GM21360 (cell line): ENCODE results near the gene HYAL3.
"Not testable (repeated sequence)": the region's sequence is repeated elsewhere in the genome, so short reads cannot be mapped to it uniquely, and the experiment has no call there.

Experiments used
- ATAC-seq: cut with Tn5 transposase; IDR thresholded peaks from one replicate; pipeline ENCODE4 v1.9.1; 2021; ENCODE audit warnings: mild to moderate bottlenecking, moderate library complexity; ENCODE audit not compliant: unreplicated experiment

HYAL3 gene

GRCh38 chr3:50259432-50260026 is 39.7 kb downstream of the HYAL3 start:
- no peak for ATAC-seq

GRCh38 chr3:50258979-50259378 is 40.2 kb downstream of the HYAL3 start:
- no peak for ATAC-seq

DNA sequence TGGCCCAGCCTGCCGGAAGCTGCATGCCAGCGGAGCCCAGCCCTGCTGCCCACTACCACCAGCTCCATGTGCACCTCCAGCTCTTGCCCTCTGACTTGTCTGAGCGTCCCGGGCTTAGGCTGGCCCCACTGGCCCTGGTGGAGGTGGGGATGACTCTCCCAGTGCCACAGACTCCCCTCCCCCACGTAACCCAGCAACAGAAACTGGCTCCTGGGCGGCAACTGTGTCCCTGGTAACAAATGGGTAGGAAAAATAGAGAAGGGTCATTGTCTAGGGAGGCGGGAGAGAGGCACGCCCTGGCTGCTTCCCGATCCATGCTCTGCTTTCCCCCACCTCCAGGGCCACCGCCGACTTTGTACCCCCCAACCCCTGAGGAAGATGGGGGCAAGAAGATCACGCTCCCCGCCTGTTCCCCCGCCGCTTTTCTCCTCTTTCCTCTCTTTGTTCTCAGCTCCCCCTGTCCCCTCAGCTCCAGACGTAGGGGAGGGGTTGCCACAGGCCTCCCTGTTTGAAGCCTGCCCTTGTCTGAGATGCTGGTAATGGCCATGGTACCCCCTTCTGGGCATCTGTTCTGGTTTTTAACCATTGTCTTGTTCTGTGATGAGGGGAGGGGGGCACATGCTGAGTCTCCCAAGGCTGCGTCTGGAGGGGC is 41.0 kb downstream of the HYAL3 start:
- ATAC-seq = no peak

DNA sequence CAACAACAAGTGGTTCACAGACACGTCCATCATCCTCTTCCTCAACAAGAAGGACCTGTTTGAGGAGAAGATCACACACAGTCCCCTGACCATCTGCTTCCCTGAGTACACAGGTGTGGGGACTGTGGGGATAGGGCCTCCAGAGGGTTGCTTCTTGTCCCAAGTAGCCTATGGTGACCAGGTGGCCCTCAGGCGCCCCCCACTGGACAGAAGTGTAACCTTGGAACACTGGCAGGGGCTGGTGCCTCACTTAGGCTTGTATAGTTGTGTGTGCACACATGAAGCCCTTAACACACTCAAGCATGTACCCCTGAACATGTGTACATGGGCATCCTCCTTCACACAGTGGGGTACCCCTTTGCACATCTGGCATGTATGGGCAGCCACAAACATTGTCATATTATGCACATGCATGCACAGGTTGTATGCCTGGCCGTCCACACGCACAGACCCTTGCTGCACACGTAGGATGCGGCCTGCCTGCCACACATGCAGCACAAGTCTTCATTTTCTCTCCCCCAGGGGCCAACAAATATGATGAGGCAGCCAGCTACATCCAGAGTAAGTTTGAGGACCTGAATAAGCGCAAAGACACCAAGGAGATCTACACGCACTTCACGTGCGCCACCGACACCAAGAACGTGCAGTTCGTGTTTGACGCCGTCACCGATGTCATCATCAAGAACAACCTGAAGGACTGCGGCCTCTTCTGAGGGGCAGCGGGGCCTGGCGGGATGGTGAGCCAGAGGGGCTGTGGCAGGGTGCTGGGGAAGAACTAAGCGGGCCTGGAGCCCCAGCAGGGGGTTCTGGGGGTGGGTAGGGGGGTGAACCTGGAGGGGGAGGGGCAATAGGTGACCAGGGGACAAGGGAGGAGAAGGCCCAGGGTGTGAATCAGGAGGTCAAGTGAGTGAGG is 42.0 kb downstream of the HYAL3 start:
- no peak for ATAC-seq

- no peak for ATAC-seq
Observed at GRCh38 chr3:50255251-50255615, 44.0 kb downstream of the HYAL3 start.

- ATAC-seq = no peak
Observed at GRCh38 chr3:50254577-50255250, 44.5 kb downstream of the HYAL3 start.

DNA sequence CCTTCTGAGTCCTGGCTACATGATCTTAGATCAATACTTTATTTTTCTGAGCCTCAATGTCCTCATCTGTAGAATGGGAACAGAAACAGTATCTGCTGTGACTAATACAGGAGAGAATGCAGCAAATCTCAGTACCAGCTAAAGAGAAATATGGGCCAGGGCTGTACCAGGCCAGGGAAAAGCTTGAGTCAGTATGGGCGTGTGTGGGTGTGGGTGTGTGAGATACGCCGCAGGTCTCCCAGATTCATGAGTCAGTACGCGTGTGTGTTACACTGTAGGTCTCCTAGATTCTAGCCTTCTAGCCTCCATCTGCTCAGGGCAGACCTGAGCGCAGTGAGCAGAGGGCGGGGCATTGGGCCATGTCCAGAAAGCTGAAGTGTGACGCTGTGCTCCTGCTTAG is 48.0 kb downstream of the HYAL3 start:
- ATAC-seq = no peak

DNA sequence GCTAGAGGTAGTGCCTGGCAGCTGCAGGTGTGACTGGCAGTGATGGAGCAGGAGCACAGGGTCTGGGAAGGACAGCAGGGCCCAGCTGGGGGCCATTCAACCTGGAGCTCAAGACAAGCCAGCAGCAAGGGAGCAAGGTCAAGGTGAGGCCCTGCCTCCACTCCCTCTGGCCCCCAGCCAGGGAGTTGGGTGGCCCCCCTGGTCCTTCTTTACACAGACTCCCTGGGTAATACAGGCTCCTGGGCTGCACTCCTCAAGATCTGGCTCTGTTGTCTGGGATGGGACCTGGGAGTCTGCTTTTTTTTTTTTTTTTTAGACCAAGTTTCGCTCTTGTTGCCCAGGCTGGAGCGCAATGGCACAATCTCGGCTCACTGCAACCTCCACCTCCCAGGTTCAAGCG is 48.7 kb downstream of the HYAL3 start:
- no peak for ATAC-seq

- no peak for ATAC-seq
Observed at GRCh38 chr3:50249457-50249856, 49.7 kb downstream of the HYAL3 start.

DNA sequence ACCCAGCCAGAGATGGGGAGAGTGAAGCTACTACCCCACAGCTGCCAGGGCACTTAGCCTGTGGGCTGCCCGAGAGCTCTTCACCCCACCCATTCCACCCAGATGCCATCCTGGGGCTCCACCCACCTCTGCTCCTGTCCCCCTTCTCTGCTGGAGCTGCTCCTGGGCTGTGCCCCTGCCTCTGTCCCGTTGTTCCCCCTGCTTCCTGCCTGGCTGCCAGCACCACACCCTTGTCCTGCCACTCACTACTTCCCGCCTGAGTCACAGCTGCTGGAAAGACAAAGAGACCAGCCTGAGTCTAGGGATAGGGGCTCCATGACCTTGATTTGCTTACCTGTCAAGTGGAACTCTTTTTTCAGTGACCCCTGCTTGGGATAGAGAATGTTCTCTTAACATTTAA is 50.8 kb downstream of the HYAL3 start:
- no peak for ATAC-seq

DNA sequence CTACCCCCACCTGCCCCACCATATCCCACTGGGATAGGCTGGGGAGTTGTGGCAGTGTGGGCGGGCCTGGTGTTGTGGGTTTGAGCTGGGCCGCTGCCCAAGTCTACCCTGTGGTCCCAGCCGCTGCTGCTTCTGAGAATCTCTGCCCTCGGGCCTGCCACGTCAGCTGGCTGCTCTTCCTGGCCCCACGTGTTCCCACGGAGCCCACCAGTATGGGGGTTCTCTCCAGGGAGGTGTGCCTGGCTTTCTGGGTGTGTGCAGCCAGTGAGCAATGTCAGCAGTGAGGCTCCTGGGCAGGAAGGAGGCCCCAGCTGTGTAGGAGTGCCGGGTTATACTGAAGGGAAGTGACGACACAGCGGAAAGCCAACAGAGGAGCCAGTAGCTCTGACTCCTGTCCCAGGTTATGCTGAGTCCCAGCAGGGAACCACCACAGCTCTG is 52.7 kb downstream of the HYAL3 start:
- ATAC-seq = no peak

- peak; percentile 66 for ATAC-seq
Observed at GRCh38 chr3:50245831-50246516, 53.2 kb downstream of the HYAL3 start.

- ATAC-seq = no peak
Observed at GRCh38 chr3:50245251-50245745, 53.9 kb downstream of the HYAL3 start.

DNA sequence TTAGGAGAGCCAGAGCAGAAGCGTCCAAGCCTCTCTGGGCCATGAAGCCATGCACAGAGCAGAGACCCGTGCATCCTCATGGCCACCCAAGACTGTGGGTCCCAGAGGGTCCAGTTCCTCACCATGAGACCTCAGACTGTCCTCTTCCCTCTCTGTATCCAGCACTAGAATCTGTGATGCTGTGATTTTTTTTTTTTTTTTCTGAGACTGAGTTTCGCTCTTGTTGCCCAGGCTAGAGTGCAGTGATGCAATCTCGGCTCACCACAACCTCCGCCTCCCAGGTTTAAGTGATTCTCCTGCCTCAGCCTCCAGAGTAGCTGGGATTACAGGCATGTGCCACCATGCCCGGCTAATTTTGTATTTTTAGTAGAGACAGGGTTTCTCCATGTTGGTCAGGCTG is 54.4 kb downstream of the HYAL3 start:
- ATAC-seq = not testable (repeated sequence)

DNA sequence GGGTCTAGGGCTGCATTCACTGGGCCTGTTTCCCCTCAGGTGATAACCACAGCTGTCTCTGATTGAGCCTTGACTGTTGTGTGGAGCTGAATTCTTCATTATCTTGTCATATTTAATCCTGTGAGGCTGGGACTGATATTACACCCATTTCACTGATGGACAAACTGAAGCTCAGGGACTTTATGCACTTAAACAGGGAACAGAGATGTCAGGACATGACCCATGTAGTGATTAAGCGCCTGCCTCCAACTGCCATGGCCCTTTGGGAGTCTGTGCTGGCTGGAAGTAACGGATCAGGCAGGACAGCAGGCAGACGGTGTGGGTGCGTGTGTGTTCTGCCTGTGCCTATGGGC is 55.7 kb downstream of the HYAL3 start:
- ATAC-seq = no peak

GRCh38 chr3:50242851-50243542 is 56.2 kb downstream of the HYAL3 start:
- ATAC-seq = no peak
